Lung (tissue), 12 donors: Measurements from ENCODE around the gene OR51B5. TPM values are rescaled to one million over a fixed set of nuclear protein-coding genes. Genes with fewer than 3 reads are reported as not detected.
"Not testable (repeated sequence)": the region's sequence is repeated elsewhere in the genome, so short reads cannot be mapped to it uniquely, and the experiment has no call there.

Experiments
- ATAC-seq: fragments of 200-7000 bp; cut with Tn5 transposase; one replicate; pipeline ENCODE4 v1.9.1; 2020; ENCODE audit warnings: moderate number of reproducible peaks; ENCODE audit not compliant: insufficient read depth, low FRiP score
- DNase-seq, 3 donors: peaks; one replicate each; pipeline ENCODE4 v3.0.0-alpha.2; 2013 to 2017
- H3K27ac ChIP-seq, 2 donors: one replicate each; pipeline ENCODE4 v1.5.1; 2013; ENCODE audit warnings: mild to moderate bottlenecking in 2 of 2, moderate library complexity in 2 of 2, control low read depth in 1 of 2, inconsistent platforms in 1 of 2, low read depth in 1 of 2, low read length in 1 of 2
- H3K27me3 ChIP-seq, 3 donors: one replicate each; pipeline ENCODE4 v1.5.1; 2013; ENCODE audit warnings: low read length in 2 of 3; ENCODE audit not compliant: control insufficient read depth in 3 of 3, insufficient read depth in 3 of 3
- H3K36me3 ChIP-seq, 4 donors: one replicate each; pipeline ENCODE4 v1.5.1; 2013; ENCODE audit warnings: low read length in 4 of 4, mild to moderate bottlenecking in 1 of 4, moderate library complexity in 1 of 4; ENCODE audit not compliant: control insufficient read depth in 4 of 4, insufficient read depth in 4 of 4
- H3K4me1 ChIP-seq, 5 donors: one replicate each; pipeline ENCODE4 v1.5.1; 2013; ENCODE audit warnings: low read length in 5 of 5, mild to moderate bottlenecking in 2 of 5, moderate library complexity in 1 of 5; ENCODE audit not compliant: control insufficient read depth in 5 of 5, insufficient read depth in 5 of 5
- H3K4me3 ChIP-seq: one replicate; pipeline ENCODE4 v1.5.1; 2013; ENCODE audit warnings: mild to moderate bottlenecking, control low read depth, moderate library complexity
- H3K9ac ChIP-seq, 2 donors: one replicate each; pipeline ENCODE4 v1.5.1; 2013; ENCODE audit warnings: low read length in 2 of 2, control low read depth in 1 of 2; ENCODE audit not compliant: insufficient read depth in 1 of 2
- H3K9me3 ChIP-seq, 4 donors: one replicate each; pipeline ENCODE4 v1.5.1; 2013; ENCODE audit warnings: low read length in 3 of 4, mild to moderate bottlenecking in 1 of 4, moderate library complexity in 1 of 4; ENCODE audit not compliant: control insufficient read depth in 4 of 4, insufficient read depth in 3 of 4
- WGBS, 2 donors: extraction: QIAGEN DNeasy Blood & Tissue Kit; methylation state at CpG; one replicate each; pipeline ENCODE4 v1.1.7; 2013; 5-methylcytosine and 5-hydroxymethylcytosine counted together
- polyA plus RNA-seq, 2 donors: library from polyadenylated mRNA; stranded (reverse); fragments of 200-250 nt; gene quantifications; one replicate each; pipeline ENCODE4 v1.2.1, GENCODE V29; 2013
- total RNA-seq, 2 donors: library from RNA; depleted of rRNA in 1 of 2; stranded (reverse); fragments of >200 nt in 1 of 2; gene quantifications; one replicate each; pipeline ENCODE4 v1.2.1, GENCODE V29; 2014 to 2021
- TF ChIP-seq, protein P1 (sequence below): IDR thresholded peaks from 2 replicates; pipeline ENCODE4 v1.5.1; 2012; ENCODE audit warnings: mild to moderate bottlenecking; ENCODE audit errors: control extremely low read depth, extremely low read depth
- donor health status: control.
- donor health status: control.
- donor health status: Bipolar disorder and iron deficiency.
- donor health status: healthy.
- donor health status: DM: yes; HTN: yes; CAD: no.

Gene OR51B5
- total and polyA plus RNA-seq, 4 donors = 0.03 to 4.2 (median 0.31) TPM

DNA sequence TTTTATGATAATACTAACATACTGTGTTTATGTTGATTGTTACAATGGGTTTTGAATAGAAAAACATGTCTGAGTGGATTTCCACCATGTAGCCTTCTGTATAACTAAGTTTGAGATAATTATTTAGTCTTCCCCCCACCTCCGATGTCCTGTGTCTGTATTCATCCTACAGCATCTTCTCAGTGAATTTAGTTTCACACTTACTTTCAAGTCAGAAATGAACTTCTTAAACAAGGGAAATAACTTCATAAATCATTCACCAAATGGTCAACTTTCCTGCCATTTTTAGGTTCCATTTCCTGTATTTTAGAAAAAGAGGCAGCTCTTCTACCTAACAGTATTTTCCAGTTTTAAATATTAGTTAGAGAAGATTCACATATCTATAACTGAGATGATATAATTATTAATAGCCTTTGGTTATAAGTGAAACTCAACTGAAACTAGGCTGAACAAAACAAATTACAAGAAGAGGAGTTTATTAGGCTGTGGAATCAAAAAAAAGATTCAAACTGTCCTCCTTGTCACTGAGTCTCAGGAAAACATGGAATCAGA, 3.5 kb downstream of the OR51B5 start:
- H3K9me3 ChIP-seq = no peaks in the 10 kb centered on the region
- no peak for DNase-seq
- H3K27me3 ChIP-seq = no peaks in the 10 kb centered on the region
- H3K4me3 ChIP-seq = no peak overlapping the region
- no peaks in the 10 kb centered on the region for H3K36me3 ChIP-seq
- no peak overlapping the region for H3K9ac ChIP-seq
- no peaks in the 10 kb centered on the region for H3K4me1 ChIP-seq
- TF ChIP-seq, protein P1, sequence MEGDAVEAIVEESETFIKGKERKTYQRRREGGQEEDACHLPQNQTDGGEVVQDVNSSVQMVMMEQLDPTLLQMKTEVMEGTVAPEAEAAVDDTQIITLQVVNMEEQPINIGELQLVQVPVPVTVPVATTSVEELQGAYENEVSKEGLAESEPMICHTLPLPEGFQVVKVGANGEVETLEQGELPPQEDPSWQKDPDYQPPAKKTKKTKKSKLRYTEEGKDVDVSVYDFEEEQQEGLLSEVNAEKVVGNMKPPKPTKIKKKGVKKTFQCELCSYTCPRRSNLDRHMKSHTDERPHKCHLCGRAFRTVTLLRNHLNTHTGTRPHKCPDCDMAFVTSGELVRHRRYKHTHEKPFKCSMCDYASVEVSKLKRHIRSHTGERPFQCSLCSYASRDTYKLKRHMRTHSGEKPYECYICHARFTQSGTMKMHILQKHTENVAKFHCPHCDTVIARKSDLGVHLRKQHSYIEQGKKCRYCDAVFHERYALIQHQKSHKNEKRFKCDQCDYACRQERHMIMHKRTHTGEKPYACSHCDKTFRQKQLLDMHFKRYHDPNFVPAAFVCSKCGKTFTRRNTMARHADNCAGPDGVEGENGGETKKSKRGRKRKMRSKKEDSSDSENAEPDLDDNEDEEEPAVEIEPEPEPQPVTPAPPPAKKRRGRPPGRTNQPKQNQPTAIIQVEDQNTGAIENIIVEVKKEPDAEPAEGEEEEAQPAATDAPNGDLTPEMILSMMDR = no peak
- H3K27ac ChIP-seq = no peak overlapping the region
- WGBS, 2 donors = 66 to 84% methylated on average over 1 of the region's 1 CpG
- no peak for ATAC-seq

DNA sequence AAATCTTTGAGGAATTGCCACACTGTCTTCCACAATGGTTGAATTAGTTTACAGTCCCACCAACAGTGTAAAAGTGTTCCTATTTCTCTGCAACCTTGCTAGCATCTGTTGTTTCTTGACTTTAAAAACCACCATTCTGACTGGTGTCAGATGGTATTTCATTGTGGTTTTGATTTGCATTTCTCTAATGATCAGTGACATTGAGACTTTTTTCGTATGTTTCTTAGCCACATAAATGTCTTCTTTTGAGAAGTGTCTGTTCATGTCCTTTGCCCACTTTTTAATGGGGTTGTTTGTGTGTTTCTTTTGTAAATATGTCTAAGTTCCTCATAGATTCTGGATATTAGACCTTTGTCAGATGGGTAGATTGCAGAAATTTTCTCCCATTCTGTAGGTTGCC, 6.1 kb downstream of the OR51B5 start:
- 79 to 87% methylated on average over 1 of the region's 1 CpG for WGBS, 2 donors
- H3K36me3 ChIP-seq, ATAC-seq, H3K4me1 ChIP-seq, H3K9ac ChIP-seq, H3K9me3 ChIP-seq, H3K4me3 ChIP-seq, H3K27ac ChIP-seq, DNase-seq, H3K27me3 ChIP-seq: not testable (repeated sequence)

DNA sequence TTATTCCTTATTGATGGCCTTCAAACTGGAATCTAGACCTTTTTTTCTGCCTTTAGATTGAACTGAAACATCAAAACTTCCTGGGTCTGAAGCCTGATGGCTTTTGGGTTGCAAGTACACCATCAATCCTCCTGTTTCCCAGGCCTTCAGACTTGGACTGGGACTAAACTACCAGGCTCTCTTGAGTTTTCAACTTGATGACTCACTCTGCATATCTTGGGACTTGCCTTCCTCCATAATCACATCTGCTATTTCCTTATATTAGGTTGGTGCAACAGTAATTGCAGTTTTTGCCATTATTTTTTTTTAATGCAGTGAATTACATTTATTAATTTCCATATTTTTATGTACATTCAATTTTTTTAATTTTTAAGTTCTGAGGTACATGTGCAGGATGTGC, 7.0 kb downstream of the OR51B5 start:
- no peak overlapping the region for H3K4me3 ChIP-seq
- no peaks in the 10 kb centered on the region for H3K27me3 ChIP-seq
- TF ChIP-seq, protein P1 = no peak
- H3K36me3 ChIP-seq = no peaks in the 10 kb centered on the region
- DNase-seq = no peak
- H3K9me3 ChIP-seq = no peaks in the 10 kb centered on the region
- no peaks in the 10 kb centered on the region for H3K4me1 ChIP-seq
- ATAC-seq = no peak
- no peak overlapping the region for H3K27ac ChIP-seq
- no peak overlapping the region for H3K9ac ChIP-seq

DNA sequence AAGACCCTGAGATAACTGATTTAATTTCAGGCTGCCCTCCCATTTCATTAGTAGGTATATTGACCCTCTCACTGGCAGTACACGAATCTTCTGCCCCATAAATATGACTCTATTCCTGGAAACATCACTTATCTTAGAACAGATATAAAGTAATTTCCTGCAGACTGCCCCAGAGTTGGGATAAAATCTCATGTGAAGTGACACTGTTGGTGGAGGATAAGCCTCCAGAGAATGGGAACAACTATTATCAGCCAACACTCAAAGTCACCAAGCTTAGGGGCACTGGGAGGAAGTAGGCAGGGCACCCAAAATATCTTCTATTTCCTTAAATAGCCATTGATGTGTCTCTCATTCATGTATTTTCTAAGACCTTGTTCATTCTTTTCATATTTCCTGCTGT, 8.2 kb downstream of the OR51B5 start:
- Histone ChIP-seq H3K9me3 (no peaks in the 10 kb centered on the region), H3K4me3 (no peak overlapping the region), H3K27me3 (no peaks in the 10 kb centered on the region), H3K36me3 (no peaks in the 10 kb centered on the region), H3K4me1 (no peaks in the 10 kb centered on the region), H3K9ac (no peak overlapping the region), H3K27ac (no peak overlapping the region)
- DNase-seq (no peak), ATAC-seq (no peak)
- TF ChIP-seq, protein P1 = no peak
- WGBS, 2 donors = 33 to 57% methylated on average over 1 of the region's 1 CpG
